SK-MEL-5 (cell line): Measurements from ENCODE around the gene MED14. TPM values are rescaled to one million over a fixed set of nuclear protein-coding genes. Genes with fewer than 3 reads are reported as not detected.
"Not testable (repeated sequence)": the region's sequence is repeated elsewhere in the genome, so short reads cannot be mapped to it uniquely, and the experiment has no call there.

ENCODE experiments used
- DNase-seq: peaks from one replicate; pipeline ENCODE4 v3.0.0-alpha.2; 2016; ENCODE audit warnings: low read depth, low spot score
- in situ Hi-C: cut with HindIII; loops from 2 replicates; pipeline ENCODE4 v1.10.0; 2016; ENCODE audit warnings: low sequenced_read_pairs, high pct_unique_total_duplicates, low pct_unique_long_range_greater_than_20kb
- total RNA-seq: library from RNA; depleted of rRNA; stranded (reverse); fragments of >200 nt; shearing (Covaris generic); gene quantifications from 2 replicates; pipeline ENCODE4 v1.2.3, GENCODE V29; 2014

Gene MED14
- total RNA-seq, 1 experiment from 2014 or later: 17.8 TPM

DNA sequence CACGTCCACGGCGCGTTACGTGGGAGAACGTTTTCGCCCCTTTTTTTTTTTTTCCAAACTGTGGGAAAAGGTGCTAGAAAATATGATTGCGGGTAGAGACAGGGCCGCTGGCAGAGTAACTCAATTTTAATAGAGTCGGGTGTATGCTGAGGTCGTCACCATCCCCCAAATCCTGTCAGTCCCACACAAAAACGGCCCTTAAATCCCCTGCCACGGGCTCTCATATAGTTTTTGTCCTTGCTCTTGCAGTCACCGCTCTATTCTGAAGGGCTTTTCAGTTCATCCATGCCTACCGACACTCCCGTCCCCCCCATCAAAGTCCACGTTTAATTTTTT lies 796 bp upstream of the MED14 start:
- in situ Hi-C loops: no loop called here
- no peak for DNase-seq

DNA sequence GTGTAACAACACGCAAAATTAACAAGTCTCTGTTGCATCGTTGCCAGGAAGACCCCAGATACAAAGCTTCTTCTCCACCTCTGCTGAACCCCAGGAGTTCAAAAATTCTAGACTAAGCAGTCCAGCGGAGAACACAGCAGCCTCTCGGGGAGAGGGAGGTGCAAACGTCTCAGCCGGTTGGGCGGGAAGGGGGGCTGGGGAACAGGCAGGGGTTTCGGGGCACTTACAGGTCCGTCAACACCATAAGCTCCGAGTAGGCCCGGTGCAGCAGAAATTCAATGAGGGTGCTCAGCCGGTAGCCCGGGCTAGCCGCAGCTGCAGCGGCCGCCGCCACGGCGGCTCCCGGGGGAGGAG lies 394 bp downstream of the MED14 start:
- no peak for DNase-seq
- in situ Hi-C loops: no loop called here

DNA sequence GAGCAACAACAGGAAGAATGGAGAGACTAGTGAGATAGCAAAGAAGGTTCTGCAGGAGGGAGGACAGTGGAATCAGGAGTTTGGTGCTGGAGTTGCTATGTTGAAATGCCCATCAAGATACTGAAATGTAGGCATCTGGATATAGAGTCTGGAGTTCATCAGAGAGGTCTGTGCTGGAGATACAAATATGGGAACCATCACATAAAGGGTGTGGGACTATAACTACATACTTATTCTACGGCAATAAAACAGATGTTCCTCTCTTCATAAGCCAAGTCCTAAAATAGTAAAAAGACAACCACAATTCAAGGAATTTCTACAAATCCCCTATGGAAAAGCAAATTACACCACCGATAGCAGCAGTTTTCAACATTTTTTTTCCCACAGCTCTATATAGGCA lies 1.6 kb downstream of the MED14 start:
- no peak for DNase-seq
- in situ Hi-C loops: no loop called here

DNA sequence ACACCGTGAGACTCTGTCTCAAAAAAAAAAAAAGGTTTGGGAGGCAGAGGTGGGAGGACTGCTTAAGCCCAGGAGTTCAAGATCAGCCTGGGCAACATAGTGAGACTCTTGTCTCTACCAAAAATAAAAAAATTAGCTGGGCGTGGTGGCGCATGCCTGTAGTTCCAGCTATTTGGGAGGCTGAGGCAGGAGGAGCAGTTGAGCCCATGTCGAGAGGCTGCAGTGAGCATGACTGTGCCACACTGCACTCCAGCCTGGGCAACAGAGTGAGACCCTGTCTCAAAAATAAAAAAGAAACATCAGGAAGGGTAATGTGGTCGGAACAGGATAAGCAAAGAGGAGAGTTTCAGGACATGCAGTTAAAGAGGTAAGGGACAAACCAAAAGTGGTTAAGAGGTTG lies 2.8 kb downstream of the MED14 start:
- in situ Hi-C loops, DNase-seq: not testable (repeated sequence)

DNA sequence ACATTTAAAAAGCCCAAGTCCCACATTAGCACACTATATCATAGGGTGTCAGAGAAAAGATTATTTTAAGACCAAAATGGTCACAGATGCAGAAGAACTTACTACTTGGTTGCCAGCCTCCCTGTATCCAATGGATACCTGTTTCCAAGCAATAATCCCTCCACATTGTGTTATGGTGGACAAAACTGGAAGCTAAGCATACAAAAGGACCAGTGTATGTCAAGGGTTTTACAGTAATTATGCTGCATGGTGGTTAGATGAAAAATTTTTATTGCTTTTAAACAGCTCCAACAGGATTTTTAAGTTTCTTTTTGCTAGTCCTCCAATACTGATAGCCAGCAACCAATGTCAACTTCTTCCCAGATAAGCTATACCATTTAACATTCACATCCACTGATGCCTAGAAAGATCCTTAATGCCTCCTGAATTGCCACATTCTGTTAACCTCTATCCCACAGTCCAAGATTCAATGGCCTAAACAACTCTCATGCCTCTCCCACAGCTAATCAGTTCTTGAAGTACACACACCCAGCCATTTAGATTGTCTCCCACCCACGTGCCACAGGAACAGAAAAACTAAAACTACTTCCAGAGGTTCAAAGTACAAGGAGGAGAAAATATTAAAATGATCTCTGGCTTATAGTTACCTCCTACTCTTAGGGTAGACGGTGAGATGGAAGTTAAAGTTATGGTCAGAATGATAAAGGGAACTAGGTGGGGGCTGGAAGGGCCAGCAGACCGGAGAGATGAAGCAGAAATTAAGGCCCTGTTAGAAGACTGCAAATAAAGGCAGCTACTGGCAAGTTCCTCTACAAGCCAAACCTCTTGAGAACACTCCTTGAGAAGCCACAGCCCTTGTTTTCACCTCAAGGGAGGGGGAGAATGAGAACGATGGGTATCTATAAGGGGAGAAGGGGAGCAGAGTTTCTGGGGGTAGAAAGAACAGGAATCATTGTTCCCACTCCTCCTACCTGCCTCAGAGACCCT lies 5.5 kb downstream of the MED14 start:
- in situ Hi-C loops: no loop called here
- peak; percentile 1 for DNase-seq

DNA sequence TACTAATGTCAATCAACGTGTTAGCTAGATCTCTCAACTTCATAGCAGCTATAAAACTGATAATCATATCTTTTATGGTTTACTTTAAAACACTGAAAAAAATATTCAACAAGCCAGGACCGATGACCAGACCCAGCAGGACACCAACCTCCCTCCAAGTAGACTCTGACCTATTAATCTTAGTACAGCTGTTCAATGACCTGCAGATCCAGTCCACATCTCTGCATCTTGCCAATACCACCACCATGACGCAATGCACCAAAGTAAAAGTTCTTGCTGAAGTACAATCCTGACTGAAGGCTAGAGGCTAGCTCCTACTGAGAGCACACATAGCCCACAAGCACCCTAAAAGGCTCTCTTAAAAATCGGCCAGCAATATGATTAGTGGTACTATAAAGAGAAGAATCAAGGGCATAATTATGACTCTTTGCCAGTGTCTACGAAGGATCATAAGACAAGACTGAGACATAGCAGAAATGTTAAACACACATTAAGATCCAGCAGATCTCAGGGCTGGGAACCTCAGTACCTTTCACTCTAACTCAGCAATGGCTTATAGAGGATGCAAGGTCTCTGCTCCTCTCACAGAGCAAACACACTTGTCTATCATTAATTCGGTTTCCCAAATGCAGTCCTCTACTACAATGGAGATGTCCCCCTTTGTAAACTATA lies 7.6 kb downstream of the MED14 start:
- no peak for DNase-seq
- in situ Hi-C loops: no loop called here

DNA sequence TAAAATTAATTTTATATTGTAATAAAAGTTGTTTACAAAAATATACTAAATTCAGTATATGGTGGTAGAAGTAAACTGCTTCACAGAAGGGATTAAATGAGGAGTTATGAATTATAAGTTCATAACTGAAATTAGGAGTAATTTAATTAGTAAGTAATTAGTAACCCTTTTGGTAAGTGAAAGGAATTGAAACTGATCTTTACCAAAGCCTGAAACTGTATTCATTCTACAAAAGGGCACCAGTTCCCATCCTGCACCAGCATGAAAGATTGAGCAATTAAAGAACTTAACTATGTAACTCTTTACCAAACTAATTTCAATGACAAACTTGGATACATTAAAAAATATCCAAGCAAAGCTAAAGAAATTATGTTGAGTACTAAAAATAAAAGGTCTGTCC lies 8.2 kb downstream of the MED14 start:
- in situ Hi-C loops: no loop called here
- no peak for DNase-seq

DNA sequence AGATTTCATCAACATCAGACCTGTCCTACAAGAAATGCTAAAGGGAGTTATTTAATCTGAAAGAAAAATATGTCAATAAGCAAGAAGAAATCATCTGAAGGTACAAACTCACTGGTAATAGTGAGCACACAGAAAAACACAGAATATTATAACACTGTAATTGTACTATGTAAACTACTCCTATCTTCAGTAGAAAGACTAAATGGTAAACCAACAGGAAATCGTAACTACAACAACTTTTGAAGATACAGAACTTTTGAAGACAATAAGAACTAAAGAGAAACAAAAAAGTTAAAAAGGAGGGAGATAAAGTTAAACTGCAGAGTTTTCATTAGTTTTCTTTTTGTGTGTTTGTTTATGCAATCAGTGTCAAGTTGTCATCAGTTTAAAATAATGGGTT lies 12.4 kb downstream of the MED14 start:
- in situ Hi-C loops: no loop called here
- DNase-seq: no peak

DNA sequence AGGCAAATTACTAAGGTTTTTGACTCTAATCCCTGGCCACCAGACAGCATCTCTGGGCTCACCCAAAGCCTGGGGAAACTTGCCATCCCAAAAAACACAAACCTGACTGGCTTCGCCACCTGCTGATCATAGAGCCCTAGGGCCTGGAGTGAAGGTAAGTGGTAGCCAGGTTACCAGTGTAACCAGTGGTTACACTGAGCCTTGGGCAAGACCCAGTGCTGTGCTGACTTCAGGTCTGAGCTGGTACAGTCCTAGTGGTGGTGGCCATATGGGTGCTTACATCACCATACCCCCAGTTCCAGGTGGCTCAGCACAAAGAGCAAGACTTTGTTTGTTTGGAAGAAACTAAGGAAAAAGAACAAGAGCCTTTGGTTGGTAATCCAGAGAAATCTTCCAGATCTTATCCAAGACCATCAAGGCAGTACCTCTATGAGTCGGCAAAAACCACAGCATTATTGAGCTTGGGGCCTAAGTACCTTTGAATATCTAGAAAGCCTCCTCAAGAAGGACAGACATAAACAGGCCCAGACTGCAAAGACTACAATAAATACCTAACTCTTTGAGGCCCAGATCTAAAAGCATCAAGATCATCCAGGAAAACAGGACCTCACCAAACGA lies 13.7 kb downstream of the MED14 start:
- in situ Hi-C loops: no loop called here
- DNase-seq: no peak

DNA sequence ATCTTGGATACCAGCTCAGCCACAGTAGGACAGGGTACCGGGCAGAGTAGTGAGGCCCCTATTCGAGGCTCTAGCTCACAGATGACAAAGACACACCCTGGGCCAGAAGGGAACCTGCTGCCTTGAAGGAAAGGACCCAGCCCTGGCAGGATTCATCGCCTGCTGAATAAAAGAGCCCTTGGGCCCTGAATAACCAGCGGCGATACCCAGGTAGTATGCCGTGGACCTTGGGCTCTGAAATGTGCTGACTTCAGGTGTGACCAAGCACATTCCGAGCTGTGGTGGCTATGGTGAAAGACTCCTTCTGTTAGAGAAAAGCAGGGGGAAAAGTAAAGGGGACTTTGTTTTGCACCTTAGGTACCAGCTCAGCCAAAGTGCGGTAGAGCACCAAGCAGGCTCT lies 14.6 kb downstream of the MED14 start:
- DNase-seq: no peak
- in situ Hi-C loops: no loop called here

DNA sequence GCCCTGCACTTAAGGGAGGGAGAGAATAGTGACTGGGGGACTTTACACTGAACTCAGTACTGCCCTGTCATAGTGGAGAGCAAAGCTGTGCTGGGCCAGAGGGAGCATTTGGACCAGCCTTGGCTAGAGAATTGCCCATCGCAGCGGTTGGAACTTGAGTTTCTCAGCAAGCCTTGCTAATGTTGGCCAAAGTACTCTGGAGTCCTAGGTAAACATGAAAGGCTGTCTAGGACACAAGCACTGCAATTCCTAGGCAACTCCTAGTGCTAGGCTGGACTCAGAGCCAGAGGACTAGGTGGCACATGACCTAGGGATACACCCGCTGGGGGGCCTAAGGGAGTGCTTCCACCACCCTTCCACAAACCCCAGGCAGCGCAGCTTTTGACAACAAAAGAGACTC lies 15.0 kb downstream of the MED14 start:
- DNase-seq: no peak
- in situ Hi-C loops: no loop called here

DNA sequence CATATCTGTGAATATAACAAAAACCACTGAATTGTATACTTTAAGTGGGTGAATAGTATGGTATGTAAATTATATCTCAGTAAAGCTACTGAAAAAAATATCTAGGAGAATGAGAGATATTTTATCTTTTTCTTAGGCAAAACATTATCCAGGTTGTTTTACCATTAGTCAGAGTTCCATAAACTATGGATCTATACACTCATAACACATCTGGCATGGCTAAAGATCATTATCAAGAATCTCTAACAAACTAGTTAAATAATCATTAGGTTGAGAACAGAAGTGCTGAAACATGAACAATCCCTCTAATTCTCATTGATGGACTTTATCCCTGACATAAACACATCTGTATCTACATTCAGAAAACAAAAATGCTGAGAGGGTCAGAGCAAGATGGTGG lies 15.6 kb downstream of the MED14 start:
- in situ Hi-C loops: no loop called here
- DNase-seq: no peak

DNA sequence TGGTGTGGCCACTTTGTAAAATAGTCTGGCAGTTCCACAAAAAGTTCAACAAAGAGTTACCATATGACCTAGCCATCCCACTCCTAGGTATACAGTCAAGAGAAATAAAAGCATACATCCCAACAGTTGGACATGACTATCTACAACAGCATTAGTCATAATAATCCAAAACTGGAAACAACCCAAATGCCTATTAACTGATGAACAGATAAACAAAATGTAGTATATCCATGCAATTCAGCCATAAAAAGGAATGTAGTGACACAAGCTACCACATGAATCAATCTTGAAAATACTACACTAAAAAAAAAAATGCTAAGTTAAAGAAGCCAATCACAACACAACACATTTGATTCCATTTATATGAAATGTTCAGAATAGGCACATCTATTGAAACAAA lies 16.1 kb downstream of the MED14 start:
- no peak for DNase-seq
- in situ Hi-C loops: no loop called here

DNA sequence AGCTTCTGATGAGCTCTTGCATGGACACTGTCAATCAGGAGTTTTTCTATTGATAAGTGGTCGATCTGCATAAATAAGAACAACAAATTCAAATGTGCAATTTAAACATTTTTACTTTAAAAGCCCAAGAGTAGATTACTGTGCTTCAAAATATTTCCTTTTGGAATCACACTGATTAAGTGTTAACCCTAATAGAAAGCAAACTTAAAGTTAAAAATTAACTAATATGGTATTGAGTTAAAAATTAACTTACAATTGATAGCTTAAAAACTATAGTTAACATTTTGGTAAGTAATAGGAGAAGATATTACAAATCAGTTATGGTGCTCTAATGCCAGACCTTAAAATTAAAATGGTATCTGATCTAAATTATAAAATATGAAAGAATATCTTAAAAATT lies 25.9 kb downstream of the MED14 start:
- DNase-seq: no peak
- in situ Hi-C loops: no loop called here

DNA sequence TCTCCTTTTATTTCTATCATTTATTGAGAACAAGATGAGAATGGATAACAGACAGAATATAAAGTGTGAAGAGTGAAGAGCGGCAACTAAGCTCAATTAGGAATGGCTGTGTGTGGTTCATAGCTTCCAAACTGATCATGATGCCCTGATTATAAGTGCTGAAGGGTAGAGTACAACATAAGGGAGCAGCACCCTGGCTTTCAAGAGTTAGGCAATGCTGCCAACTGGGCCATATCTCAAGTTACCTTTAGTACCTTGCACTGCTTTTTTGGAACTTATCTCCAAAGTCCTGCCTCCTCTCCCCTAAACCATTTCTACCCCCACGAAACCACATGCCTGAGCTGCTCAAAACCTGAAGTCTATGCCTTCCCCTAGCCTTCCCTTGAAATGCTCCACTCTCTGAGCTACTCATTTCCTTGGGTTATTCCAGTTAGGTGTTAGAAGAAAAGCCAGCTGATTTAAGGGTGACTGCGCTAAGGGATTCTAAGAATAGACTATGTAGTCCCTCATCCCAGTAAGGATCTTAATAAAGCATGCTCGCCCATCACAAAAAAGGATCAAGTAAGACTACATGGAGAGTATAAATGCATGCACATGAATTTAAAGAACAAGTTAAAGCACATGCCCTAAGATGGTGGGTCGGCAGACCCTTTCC lies 29.6 kb downstream of the MED14 start:
- no peak for DNase-seq

DNA sequence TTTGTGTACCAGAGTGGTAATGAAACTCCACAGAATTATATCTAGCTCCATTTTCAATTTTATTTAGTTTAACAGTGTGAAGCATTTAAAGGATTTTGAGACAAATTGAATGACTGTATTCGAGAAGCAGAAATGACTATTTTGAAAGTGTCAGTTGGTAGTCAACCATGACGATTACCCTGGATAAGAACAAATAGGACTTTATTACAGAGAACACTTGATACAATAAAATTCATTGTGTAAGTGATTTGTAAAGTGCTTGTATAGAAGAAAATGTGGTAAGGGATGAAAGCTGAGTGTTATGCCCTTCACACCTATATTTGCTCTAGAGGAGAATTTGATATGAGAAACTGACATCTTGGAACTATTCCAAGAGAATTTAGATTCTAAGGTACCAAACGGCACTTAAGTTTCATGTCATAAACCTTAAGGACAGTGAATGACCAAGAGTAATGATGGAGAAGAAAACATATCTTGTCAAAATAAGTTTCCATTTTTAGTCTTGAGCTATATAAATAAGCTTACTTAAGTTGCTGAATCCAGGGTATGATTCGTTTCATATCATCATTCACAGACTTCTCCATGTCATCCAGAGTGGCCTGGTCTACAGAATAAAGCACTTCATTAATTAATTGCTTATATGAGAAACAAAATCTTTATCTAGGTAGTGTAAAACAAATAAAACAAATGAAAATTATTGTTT lies 34.6 kb downstream of the MED14 start:
- in situ Hi-C loops: no loop called here
- peak; percentile 73 for DNase-seq

More for the DNA sequence above, 29.6 kb downstream of the MED14 start:
- in situ Hi-C loops: no loop called here

DNA sequence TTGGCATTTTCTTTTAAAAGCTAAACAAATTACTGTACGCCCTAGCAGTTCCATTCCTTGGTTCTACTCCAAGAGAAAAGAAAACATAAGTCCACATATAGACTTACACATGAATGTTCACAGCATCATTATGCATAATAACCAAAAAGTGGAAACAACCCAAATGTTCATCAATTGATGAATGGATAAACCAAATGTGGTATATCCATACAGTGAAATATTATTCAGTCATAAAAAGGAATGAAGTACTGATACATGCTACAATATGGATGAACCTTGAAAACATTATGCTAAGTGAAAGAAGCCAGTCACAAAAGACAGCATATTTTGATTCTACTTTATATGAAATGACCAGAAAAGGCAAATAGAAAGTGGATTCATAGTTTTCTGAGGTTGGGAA lies 36.5 kb downstream of the MED14 start:
- in situ Hi-C loops: no loop called here

DNA sequence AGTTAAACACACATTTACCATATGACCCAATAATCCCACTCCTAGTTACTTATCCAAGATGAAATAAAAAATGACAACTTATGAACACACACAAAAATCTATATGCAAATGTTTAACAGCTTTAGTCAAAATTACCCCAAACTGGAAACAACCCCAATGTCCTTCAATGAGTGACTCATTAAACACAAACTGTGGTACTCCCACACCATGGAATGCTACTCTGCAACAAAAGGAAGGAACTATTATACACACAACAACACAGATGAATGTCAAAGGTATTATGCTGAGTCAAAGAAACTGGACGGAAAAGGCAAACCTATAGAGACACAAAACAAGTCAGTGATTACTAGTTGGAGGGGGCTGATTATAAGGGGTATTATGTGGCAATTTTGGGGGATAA lies 40.5 kb downstream of the MED14 start:
- in situ Hi-C loops: no loop called here
- DNase-seq: no peak

More for the DNA sequence above, 36.5 kb downstream of the MED14 start:
- DNase-seq: no peak
